ENCODE data around the gene AFMID.

AFMID gene

GRCh38 chr17:78147315-78147998 lies 39.7 kb upstream of the AFMID start:
- no peak for TF ChIP-seq CTCF (IDR thresholded peaks at IDR 0.05; ENCODE audit: low read depth, low read length)
- DNase-seq (ENCODE audit: extremely low read depth, low read depth), result no peak

- DNase-seq (ENCODE audit: extremely low read depth, low read depth), result no peak
These were observed 38.7 kb upstream of the AFMID start for GRCh38 chr17:78148286-78149016.

GRCh38 chr17:78151514-78152008 lies 35.6 kb upstream of the AFMID start:
- no peak for TF ChIP-seq CTCF (IDR thresholded peaks at IDR 0.05; ENCODE audit: low read depth, low read length)
- DNase-seq (ENCODE audit: extremely low read depth, low read depth), result no peak

More at GRCh38 chr17:78148286-78149016, 38.7 kb upstream of the AFMID start:
- no peak for TF ChIP-seq CTCF (IDR thresholded peaks at IDR 0.05; ENCODE audit: low read depth, low read length)

GRCh38 chr17:78154903-78155811 lies 32.0 kb upstream of the AFMID start:
- DNase-seq (ENCODE audit: extremely low read depth, low read depth), result no peak
- no peak for TF ChIP-seq CTCF (IDR thresholded peaks at IDR 0.05; ENCODE audit: low read depth, low read length)

GRCh38 chr17:78159575-78160158 lies 27.5 kb upstream of the AFMID start:
- no peak for DNase-seq (ENCODE audit: extremely low read depth, low read depth)
- no peak for TF ChIP-seq CTCF (IDR thresholded peaks at IDR 0.05; ENCODE audit: low read depth, low read length)

GRCh38 chr17:78163881-78164747 lies 23.0 kb upstream of the AFMID start:
- no peak for TF ChIP-seq CTCF (IDR thresholded peaks at IDR 0.05; ENCODE audit: low read depth, low read length)
- DNase-seq (ENCODE audit: extremely low read depth, low read depth), result no peak

All from AG09319 (cell line).